Breast epithelium (tissue), 3 donors: ENCODE results near the gene ACTL9.

Experiments used
- CTCF ChIP-seq, 3 donors: fragments of 450-650 bp; IDR thresholded peaks; one replicate each; pipeline ENCODE4 v1.5.1; 2016 to 2017; ENCODE audit warnings: antibody characterized with exemption in 3 of 3, mild to moderate bottlenecking in 3 of 3, moderate library complexity in 3 of 3
- POLR2A ChIP-seq: fragments of 450-650 bp; IDR thresholded peaks from one replicate; pipeline ENCODE4 v1.6.1; 2016; ENCODE audit warnings: antibody characterized with exemption, mild to moderate bottlenecking, moderate library complexity

GRCh38 chr19:8722032-8722431 lies 23.4 kb upstream of the ACTL9 start:
- TF ChIP-seq CTCF (IDR thresholded peaks at IDR 0.05), result no peak
- no peak for TF ChIP-seq POLR2A
